Measurements from ENCODE around the gene TMIGD2.
"Not testable (repeated sequence)": the region's sequence is repeated elsewhere in the genome, so short reads cannot be mapped to it uniquely, and the experiment has no call there.

TMIGD2 gene

GRCh38 chr19:4266253-4267000, 35.8 kb downstream of the TMIGD2 start:
- DNase-seq (ENCODE audit: low read depth) = no peak

DNA sequence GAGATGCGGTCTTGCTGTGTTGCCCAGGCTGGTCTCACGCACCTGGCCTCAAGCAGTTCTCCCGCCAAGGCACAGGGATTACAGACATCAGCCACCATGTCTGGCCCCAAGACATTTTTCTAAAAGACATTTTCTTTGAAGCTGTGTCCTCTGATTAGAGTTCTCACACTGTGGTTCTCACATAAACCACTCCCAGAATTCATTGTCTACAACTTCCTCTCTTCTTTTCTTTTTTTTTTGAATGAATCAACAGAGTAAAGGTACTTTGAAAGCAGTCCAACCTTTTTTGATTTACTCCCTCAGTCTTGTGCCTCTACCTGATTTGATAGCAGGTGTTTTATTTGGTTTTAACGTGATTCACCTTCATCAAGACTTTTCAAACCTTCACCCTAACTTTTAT, 37.4 kb downstream of the TMIGD2 start:
- DNase-seq (ENCODE audit: low read depth) = no peak

DNA sequence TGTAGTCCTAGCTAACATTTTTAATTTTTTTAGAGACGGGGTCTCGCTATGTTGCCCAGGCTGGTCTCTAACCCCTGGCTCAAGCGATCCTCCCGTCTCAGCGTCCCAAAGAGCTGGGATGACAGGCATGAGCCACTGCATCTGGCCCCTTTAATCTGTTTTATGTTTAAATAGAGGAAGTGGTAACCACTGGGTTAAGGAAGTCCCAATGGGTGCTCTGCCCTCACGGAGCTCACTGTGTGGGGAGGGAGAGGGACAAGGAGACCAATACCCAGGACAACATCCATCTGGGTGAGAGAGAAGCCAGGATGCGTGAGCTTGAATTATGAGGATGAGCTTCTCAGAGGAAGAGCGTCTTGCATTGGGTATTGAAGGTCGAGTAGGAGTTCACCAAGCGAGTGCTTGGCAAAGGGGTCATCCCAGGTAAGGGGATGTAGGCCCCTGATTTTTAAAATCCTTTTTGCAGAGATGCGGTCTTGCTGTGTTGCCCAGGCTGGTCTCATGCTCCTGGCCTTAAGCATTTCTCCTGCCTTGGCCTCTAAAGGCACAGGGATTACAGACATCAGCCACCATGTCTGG, 41.5 kb downstream of the TMIGD2 start:
- no peak for DNase-seq (ENCODE audit: low read depth)

DNA sequence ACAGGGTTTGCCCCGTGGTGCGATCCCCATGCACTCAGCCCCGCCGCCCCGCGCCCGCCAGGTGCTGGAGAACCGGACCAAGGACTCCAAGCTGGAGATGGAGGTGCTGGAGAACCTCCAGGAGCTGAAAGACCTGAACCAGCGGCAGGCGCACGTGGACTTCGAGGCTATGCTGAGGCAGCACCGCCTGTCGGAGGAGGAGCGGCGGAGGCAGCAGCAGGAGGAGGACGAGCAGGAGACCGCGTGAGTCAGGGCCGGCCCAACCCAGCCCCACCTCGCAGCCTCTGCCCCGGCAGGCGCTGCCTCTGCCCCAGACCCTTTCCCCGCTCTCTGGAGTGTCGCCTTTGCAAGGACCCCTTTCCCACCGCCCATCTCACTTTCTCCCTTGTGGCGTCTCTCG, 44.0 kb downstream of the TMIGD2 start:
- no peak for DNase-seq (ENCODE audit: low read depth)

DNA sequence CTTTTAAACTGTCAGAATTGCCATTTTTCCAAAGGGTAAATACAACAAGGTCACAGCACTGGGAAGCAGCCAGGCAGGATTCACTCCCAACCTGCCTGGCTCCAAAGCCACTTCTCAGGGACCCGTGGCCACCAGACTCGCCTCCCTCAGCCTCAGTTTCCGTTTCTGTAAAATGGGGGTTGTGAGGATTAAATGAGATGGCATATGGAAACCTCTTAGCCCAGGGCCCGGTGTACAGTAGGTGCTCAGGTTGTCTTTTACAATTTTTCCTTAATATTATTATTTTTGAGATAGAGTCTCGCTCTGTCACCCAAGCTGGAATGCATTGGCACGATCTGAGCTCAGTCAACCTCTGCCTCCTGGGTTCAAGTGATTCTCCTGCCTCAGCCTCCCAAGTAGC, 45.2 kb downstream of the TMIGD2 start:
- no peak for DNase-seq (ENCODE audit: low read depth)

DNA sequence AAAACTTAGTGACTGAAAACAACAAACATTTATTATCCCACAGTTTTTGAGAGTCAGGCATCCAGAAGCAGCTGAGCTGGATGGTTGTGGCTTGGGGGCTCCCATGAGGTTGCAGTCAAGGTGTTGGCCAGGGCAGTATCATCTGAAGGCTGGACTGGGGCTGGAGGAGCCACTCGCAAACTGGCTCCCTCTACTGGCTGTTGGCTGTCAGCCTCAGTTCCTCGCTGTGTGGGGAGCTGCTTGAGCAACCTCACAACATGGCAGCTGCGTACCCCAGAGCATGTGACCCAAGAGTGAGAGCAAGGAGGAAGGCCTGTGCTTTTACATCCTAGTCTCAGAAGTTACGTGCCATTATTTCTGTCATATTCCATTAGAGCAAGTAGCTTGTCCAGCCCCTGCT, 45.6 kb downstream of the TMIGD2 start:
- no peak for DNase-seq (ENCODE audit: low read depth)

DNA sequence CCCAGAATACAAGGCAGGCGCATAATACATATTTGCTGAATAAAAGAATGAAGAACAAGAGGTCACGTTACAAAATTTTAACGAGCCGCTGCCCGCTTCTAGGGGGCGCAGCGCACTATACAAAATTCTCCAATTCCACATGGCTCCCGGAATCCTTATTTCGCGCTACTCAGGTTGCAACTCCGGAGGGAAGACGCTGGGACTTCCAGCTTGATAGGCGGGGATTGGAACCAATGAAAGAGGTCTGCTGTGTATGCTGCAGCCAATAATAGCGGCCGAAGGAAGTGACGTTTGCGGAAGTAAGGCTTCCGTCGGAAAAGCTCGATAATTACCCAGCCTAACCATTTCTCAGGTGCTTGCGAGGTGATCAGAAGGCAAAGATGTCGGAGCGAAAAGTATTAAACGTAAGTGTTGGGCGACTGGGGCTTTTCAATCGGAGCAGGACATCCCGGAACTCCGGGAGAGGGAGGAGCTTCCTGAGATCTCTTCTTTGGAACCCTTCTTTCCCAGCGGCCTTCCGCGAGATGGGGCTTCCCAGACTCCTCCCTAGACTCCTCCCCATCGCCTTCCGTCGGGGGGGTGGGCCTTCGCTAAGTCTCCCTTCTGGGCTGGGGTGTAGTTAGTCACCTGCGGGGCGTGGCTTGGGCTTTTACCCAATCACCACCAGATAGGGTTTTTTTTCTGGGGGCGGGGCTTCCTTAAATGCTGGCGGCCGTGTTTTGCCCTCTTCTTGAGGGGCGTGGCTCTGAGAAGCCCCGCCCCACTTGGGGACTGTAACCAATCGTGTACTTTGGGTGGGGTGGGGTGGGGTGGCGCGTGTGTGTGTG, 55.2 kb downstream of the TMIGD2 start, which contains the start of gene YJU2:
TSS of gene YJU2 (plus strand) at position 314 of the 827 bp plus-strand sequence. CDS start at position 381, 67 bp downstream.
- peak; percentile 100 for DNase-seq (ENCODE audit: low read depth)

GRCh38 chr19:4245938-4246337, 56.3 kb downstream of the TMIGD2 start:
- DNase-seq (ENCODE audit: low read depth) = not testable (repeated sequence)
